GM12878 (cell line): ENCODE measurements around the gene MYOZ2. TPM values are rescaled to one million over a fixed set of nuclear protein-coding genes. Genes with fewer than 3 reads are reported as not detected.

Experiments
- ATF2 ChIP-seq: IDR thresholded peaks from 2 replicates; pipeline ENCODE4 v1.6.1; 2012; ENCODE audit warnings: low read length, inconsistent platforms
- E2F8 ChIP-seq: fragments of 450-650 bp; IDR thresholded peaks from 2 replicates; pipeline ENCODE4 v1.6.1; 2018; ENCODE audit warnings: mild to moderate bottlenecking, low read depth, moderate library complexity; ENCODE audit not compliant: partially characterized antibody
- REST ChIP-seq: IDR thresholded peaks from 2 replicates; pipeline ENCODE4 v1.6.1; 2012; ENCODE audit warnings: mild to moderate bottlenecking, low read depth, low read length
- polyA plus RNA-seq, 11 experiments: library from polyadenylated mRNA; depleted of rRNA in 4 of 11; unstranded in 6 of 11; stranded (reverse) in 5 of 11; fragments of >200 nt; fragmentation: Nextera tagmentation in 4 of 11; fragmentation: Illumina TruSeq in 1 of 11; extraction: Ambion mirVana in 4 of 11; extraction: Trizol in 1 of 11; gene quantifications; 1 replicate in 1 of 11; 2 replicates in 10 of 11; pipeline versions ENCODE4 v1.2.1 to v1.2.3, GENCODE V29; 2011 to 2016; ENCODE audit warnings: inconsistent platforms in 2 of 11, missing spikeins in 2 of 11, low read depth in 1 of 11
- total RNA-seq, 4 experiments: library from RNA; depleted of rRNA in 3 of 4; stranded (reverse); fragments of >200 nt in 3 of 4; fragmentation: Illumina TruSeq in 1 of 4; extraction: Trizol in 1 of 4; gene quantifications; 2 replicates each; pipeline versions ENCODE4 v1.2.1 to v1.2.3, GENCODE V29; 2013 to 2021
- TF ChIP-seq, protein P1 (sequence below): fragments of 450-650 bp; IDR thresholded peaks from 2 replicates; pipeline ENCODE4 v1.6.1; 2017; ENCODE audit warnings: mild to moderate bottlenecking, low read depth, inconsistent platforms; ENCODE audit not compliant: poor library complexity, severe bottlenecking

Gene MYOZ2
- total and polyA plus RNA-seq, 10 of the 15 experiments (the other 5 are each of a cell fraction or from before 2014, with no cell fraction given) = not detected

- TF ChIP-seq E2F8 (no peak), ATF2 (no peak), REST (no peak)
- TF ChIP-seq, protein P1, sequence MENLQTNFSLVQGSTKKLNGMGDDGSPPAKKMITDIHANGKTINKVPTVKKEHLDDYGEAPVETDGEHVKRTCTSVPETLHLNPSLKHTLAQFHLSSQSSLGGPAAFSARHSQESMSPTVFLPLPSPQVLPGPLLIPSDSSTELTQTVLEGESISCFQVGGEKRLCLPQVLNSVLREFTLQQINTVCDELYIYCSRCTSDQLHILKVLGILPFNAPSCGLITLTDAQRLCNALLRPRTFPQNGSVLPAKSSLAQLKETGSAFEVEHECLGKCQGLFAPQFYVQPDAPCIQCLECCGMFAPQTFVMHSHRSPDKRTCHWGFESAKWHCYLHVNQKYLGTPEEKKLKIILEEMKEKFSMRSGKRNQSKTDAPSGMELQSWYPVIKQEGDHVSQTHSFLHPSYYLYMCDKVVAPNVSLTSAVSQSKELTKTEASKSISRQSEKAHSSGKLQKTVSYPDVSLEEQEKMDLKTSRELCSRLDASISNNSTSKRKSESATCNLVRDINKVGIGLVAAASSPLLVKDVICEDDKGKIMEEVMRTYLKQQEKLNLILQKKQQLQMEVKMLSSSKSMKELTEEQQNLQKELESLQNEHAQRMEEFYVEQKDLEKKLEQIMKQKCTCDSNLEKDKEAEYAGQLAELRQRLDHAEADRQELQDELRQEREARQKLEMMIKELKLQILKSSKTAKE = no peak
These were observed 9.7 kb upstream of the MYOZ2 start (continued) for GRCh38 chr4:119125931-119126330.
